Panc1 (cell line): Measurements from ENCODE around the gene C1orf74.

Source experiments
- CTCF ChIP-seq: fragments of 450-650 bp; IDR thresholded peaks from 2 replicates; pipeline ENCODE4 v1.5.1; 2017; ENCODE audit warnings: mild to moderate bottlenecking
- POLR2AphosphoS5 ChIP-seq: IDR thresholded peaks from 2 replicates; pipeline ENCODE4 v1.6.1; 2012; ENCODE audit warnings: mild to moderate bottlenecking, low read depth, low read length, moderate library complexity
- TCF7L2 ChIP-seq: IDR thresholded peaks from 2 replicates; pipeline ENCODE4 v1.6.1; 2011; ENCODE audit warnings: mild to moderate bottlenecking, low read depth, low read length, inconsistent platforms

- TF ChIP-seq CTCF (no peak), POLR2AphosphoS5 (no peak), TCF7L2 (no peak)
Measured at GRCh38 chr1:209805341-209805781, 21.0 kb upstream of the C1orf74 start.
